ENCODE data around the gene TMEM81. TPM values are rescaled to one million over a fixed set of nuclear protein-coding genes. Genes with fewer than 3 reads are reported as not detected.

Gene TMEM81
- total and polyA plus RNA-seq, 8 donors, result 3.3 to 4.4 (median 4.0) TPM

- no peaks in the 10 kb centered on the region for H3K9me3 ChIP-seq
- DNase-seq (no peak), ATAC-seq (no peak)
- no peaks in the 10 kb centered on the region for H3K27me3 ChIP-seq
- no peaks in the 10 kb centered on the region for H3K4me1 ChIP-seq
- H3K4me3 ChIP-seq, result no peak overlapping the region
- no peak overlapping the region for H3K27ac ChIP-seq
- TF ChIP-seq, protein P1, sequence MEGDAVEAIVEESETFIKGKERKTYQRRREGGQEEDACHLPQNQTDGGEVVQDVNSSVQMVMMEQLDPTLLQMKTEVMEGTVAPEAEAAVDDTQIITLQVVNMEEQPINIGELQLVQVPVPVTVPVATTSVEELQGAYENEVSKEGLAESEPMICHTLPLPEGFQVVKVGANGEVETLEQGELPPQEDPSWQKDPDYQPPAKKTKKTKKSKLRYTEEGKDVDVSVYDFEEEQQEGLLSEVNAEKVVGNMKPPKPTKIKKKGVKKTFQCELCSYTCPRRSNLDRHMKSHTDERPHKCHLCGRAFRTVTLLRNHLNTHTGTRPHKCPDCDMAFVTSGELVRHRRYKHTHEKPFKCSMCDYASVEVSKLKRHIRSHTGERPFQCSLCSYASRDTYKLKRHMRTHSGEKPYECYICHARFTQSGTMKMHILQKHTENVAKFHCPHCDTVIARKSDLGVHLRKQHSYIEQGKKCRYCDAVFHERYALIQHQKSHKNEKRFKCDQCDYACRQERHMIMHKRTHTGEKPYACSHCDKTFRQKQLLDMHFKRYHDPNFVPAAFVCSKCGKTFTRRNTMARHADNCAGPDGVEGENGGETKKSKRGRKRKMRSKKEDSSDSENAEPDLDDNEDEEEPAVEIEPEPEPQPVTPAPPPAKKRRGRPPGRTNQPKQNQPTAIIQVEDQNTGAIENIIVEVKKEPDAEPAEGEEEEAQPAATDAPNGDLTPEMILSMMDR (IDR thresholded peaks at IDR 0.05), result no peak
- peaks cover 0 to 48% of the 10 kb centered on the region in 2 donors for H3K36me3 ChIP-seq
- intact Hi-C loops (cut with DNase I), result no loop called here
Measured at GRCh38 chr1:205082431-205082830, 1.8 kb downstream of the TMEM81 start.

DNA sequence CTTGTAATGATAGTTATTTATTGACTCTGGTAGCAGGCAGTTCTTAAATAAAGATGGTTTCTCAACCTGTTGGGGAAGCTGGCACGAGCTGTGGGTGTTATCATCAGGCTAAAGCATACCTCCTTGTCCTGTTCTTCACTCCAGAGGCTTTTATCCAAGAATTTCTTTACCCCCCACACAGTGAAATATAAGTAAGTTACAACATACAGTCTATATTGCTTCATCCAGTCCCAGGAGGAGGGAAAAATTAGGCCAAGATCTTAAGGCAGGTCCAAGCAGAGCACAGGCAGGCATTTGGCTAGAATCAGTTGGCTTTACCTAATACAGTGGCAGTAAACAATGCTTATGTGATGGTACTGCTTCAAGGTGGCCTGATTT lies 6.3 kb downstream of the TMEM81 start:
- Histone ChIP-seq H3K9me3 (no peaks in the 10 kb centered on the region), H3K27me3 (no peaks in the 10 kb centered on the region), H3K4me3 (no peak overlapping the region), H3K36me3 (peaks cover 0 to 5% of the 10 kb centered on the region in 2 donors), H3K4me1 (no peaks in the 10 kb centered on the region), H3K27ac (no peak overlapping the region)
- ATAC-seq (no peak), DNase-seq (no peak)
- TF ChIP-seq, protein P1 (IDR thresholded peaks at IDR 0.05), result no peak
- intact Hi-C loops (cut with DNase I), result no loop called here

- no peak for ATAC-seq
- H3K27me3 ChIP-seq, result no peaks in the 10 kb centered on the region
- DNase-seq, result peak in 1 of 4 donors; percentile 24
- H3K27ac ChIP-seq, result no peak overlapping the region
- TF ChIP-seq, protein P1 (IDR thresholded peaks at IDR 0.05), result no peak
- intact Hi-C loops (cut with DNase I), result no loop called here
- H3K9me3 ChIP-seq, result no peaks in the 10 kb centered on the region
- H3K36me3 ChIP-seq, result peaks cover 0 to under 1% of the 10 kb centered on the region in 2 donors
- H3K4me1 ChIP-seq, result no peaks in the 10 kb centered on the region
- no peak overlapping the region for H3K4me3 ChIP-seq
Measured at GRCh38 chr1:205077158-205077933, 6.9 kb downstream of the TMEM81 start.

- ATAC-seq, result no peak
- TF ChIP-seq, protein P1 (IDR thresholded peaks at IDR 0.05), result no peak
- DNase-seq, result no peak
- Histone ChIP-seq H3K4me1 (no peaks in the 10 kb centered on the region), H3K36me3 (no peaks in the 10 kb centered on the region), H3K27ac (no peak overlapping the region), H3K9me3 (no peaks in the 10 kb centered on the region), H3K27me3 (no peaks in the 10 kb centered on the region), H3K4me3 (no peak overlapping the region)
- intact Hi-C loops (cut with DNase I), result no loop called here
Measured at GRCh38 chr1:205076245-205076761, 8.0 kb downstream of the TMEM81 start.

GRCh38 chr1:205075642-205076155 lies 8.6 kb downstream of the TMEM81 start:
- DNase-seq (peak in 1 of 4 donors; percentile 28), ATAC-seq (no peak)
- intact Hi-C loops (cut with DNase I), result no loop called here
- Histone ChIP-seq H3K4me3 (no peak overlapping the region), H3K27me3 (no peaks in the 10 kb centered on the region), H3K27ac (no peak overlapping the region), H3K36me3 (no peaks in the 10 kb centered on the region), H3K9me3 (no peaks in the 10 kb centered on the region), H3K4me1 (no peaks in the 10 kb centered on the region)
- TF ChIP-seq, protein P1 (IDR thresholded peaks at IDR 0.05), result no peak
